Measurements from ENCODE around the gene LAMTOR1.

The LAMTOR1 gene

DNA sequence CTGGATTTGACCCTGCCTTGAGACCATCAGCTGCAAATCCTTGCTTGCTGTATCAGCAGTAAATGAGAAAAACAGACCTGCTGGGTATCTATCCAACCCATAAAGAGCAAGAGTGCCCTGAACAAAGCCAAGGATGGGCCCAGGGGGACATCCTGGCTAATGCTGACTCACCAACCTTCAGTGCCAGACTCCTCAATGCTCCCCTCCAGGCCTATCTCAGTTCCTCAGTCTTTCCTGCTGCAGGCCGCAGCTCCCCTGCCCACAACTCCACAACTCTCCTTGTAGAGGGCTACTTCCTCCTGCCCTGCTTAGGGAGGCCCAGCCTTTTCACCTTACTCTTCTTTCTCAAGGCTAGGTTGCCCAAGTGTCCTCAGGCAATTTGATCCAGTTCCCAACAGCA is 2.6 kb downstream of the LAMTOR1 start:
- no peak overlapping the region for H3K27ac ChIP-seq (ENCODE audit: low read depth, low read length)
- no peaks in the 10 kb centered on the region for H3K9me3 ChIP-seq (ENCODE audit: control insufficient read depth, insufficient read depth, low read depth, low read length)
- peaks cover 14% of the 10 kb centered on the region for H3K4me1 ChIP-seq (ENCODE audit: control insufficient read depth, insufficient read depth, low read length)
- H3K4me3 ChIP-seq (ENCODE audit: low read depth, low read length) = no peak overlapping the region
- H3K36me3 ChIP-seq (ENCODE audit: control insufficient read depth, insufficient read depth, low read length) = peaks cover 51% of the 10 kb centered on the region
- H3K27me3 ChIP-seq (ENCODE audit: control insufficient read depth, insufficient read depth, low read length) = no peaks in the 10 kb centered on the region
- H3K9ac ChIP-seq (ENCODE audit: low read length) = peak overlapping the region; percentile 6

DNA sequence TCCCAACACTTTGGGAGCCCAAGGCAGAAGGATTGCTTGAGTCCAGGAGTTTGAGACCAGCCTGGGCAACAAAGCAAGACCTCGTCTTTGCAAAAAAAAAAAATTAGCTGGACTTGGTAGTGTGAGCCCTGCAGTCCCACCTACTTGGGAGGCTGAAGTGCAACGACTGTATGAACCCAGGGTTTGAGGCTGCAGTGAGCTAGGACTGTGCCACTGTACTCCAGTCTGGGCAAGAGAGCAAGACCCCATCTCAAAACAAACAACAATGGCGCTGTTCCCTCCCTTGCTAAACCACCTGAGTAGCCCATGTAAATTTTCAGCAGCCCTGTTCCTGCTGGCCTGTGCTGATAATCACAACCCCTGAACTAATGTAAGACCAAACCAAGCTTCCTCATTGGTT is 3.1 kb downstream of the LAMTOR1 start:
- no peaks in the 10 kb centered on the region for H3K9me3 ChIP-seq (ENCODE audit: control insufficient read depth, insufficient read depth, low read depth, low read length)
- H3K36me3 ChIP-seq (ENCODE audit: control insufficient read depth, insufficient read depth, low read length) = peaks cover 56% of the 10 kb centered on the region
- H3K4me1 ChIP-seq (ENCODE audit: control insufficient read depth, insufficient read depth, low read length) = peaks cover 14% of the 10 kb centered on the region
- no peak overlapping the region for H3K4me3 ChIP-seq (ENCODE audit: low read depth, low read length)
- no peak overlapping the region for H3K27ac ChIP-seq (ENCODE audit: low read depth, low read length)
- peak overlapping the region; percentile 6 for H3K9ac ChIP-seq (ENCODE audit: low read length)
- no peaks in the 10 kb centered on the region for H3K27me3 ChIP-seq (ENCODE audit: control insufficient read depth, insufficient read depth, low read length)

GRCh38 chr11:72098741-72099140 is 4.4 kb downstream of the LAMTOR1 start:
- Histone ChIP-seq H3K27ac (ENCODE audit: low read depth, low read length) (no peak overlapping the region), H3K4me3 (ENCODE audit: low read depth, low read length) (no peak overlapping the region), H3K27me3 (ENCODE audit: control insufficient read depth, insufficient read depth, low read length) (no peaks in the 10 kb centered on the region), H3K4me1 (ENCODE audit: control insufficient read depth, insufficient read depth, low read length) (peaks cover 11% of the 10 kb centered on the region), H3K36me3 (ENCODE audit: control insufficient read depth, insufficient read depth, low read length) (peaks cover 65% of the 10 kb centered on the region), H3K9me3 (ENCODE audit: control insufficient read depth, insufficient read depth, low read depth, low read length) (no peaks in the 10 kb centered on the region), H3K9ac (ENCODE audit: low read length) (no peak overlapping the region)

DNA sequence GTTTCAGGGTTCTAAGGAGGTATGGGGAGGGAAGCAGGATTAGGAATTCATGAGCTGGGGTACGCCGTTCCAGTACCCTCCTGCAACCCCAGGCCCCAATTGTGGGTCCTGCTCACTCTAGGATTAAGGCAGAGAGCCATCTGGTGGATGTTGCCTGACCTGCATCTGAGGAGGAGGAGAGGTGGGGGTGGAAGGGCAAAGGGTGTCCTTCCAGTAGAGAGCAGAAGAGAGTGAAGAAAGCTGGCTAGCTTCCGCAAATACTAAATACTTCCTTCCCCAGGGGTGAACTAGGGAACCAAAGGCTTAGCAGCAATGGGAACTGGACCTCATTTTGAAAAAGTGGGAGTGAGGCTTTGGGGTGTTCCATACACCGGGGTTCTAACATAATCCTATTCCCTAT is 11.8 kb downstream of the LAMTOR1 start:
- H3K4me1 ChIP-seq (ENCODE audit: control insufficient read depth, insufficient read depth, low read length) = peaks cover 4% of the 10 kb centered on the region; the same call in 1 of the 2 replicates
- peaks cover 34% of the 10 kb centered on the region for H3K36me3 ChIP-seq (ENCODE audit: control insufficient read depth, insufficient read depth, low read length)
- H3K27me3 ChIP-seq (ENCODE audit: control insufficient read depth, insufficient read depth, low read length) = no peaks in the 10 kb centered on the region
- H3K9ac ChIP-seq (ENCODE audit: low read length) = no peak overlapping the region
- no peak overlapping the region for H3K27ac ChIP-seq (ENCODE audit: low read depth, low read length)
- H3K9me3 ChIP-seq (ENCODE audit: control insufficient read depth, insufficient read depth, low read depth, low read length) = no peaks in the 10 kb centered on the region
- H3K4me3 ChIP-seq (ENCODE audit: low read depth, low read length) = no peak overlapping the region

DNA sequence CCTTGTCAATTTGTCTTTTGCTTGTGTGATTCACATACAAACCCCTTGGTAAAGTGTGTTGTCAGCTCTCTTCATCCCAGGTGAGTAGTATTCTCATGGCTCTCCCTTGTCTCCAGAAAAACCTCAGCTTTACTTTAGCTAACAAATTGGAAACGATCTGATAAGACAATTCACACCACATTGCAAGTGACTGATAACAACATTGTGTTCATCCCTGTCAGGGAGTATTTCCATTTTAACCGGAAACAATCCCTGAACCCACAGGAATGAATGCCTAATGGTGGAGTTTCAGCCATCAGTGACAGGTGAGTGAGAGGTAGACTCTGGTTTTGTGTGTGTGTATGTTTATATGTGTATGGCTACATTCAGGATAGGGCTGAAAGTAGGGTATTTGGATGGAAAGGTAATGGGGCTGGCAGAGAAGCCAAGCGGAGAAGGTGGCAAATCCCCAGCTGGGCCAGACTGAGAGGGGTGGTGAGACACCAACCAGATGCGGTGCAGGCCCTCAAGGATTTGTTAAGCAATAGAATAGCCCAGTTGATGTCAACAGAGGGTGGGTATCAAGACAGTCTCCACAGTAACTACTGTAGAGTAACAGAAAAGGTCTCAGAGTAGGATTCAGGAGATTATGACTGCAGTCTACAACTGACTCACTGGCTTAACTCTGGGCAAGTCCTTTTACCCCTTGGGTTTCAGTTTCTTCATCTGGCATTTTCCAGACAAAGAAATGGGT is 14.9 kb downstream of the LAMTOR1 start:
- no peak overlapping the region for H3K9ac ChIP-seq (ENCODE audit: low read length)
- H3K4me1 ChIP-seq (ENCODE audit: control insufficient read depth, insufficient read depth, low read length) = peaks cover 4% of the 10 kb centered on the region; the same call in 1 of the 2 replicates

DNA sequence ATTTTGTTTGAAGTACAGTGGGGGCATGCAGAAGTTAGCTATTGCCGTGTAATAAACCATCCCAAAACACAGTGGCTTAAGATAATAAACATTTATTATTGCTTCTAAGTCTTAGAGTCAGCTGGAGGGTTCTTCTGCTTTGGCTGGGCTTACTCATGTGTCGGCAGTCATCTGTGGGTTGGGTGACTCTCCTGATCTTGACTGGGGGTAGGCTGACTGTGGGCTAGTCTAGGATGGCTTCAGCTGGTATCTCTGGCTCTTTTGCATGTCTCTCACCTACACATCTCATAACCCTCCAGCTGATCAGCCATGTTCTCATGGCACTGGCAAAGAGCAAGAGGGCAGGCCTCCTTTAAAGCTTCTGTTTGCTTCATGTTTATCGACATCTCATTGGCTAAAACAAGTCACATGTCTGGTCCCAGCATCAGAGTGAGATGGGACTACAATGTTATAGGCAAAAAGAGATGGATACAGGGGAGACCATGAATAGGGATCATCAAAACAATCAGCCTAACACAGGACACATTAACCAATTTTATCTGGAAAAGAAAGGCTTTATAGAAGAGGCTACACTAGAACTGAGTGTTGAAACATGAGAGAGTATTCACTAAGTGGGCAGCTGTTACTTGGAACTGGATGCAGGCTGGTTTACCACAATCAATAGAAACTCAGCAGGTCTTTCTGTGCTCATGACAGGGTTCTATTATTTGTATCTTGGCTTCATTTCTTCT is 17.3 kb downstream of the LAMTOR1 start:
- no peak overlapping the region for H3K4me3 ChIP-seq (ENCODE audit: low read depth, low read length)
- H3K9me3 ChIP-seq (ENCODE audit: control insufficient read depth, insufficient read depth, low read depth, low read length) = no peaks in the 10 kb centered on the region
- no peak overlapping the region for H3K9ac ChIP-seq (ENCODE audit: low read length)
- 0 out of 2 replicates have a peak, but pooled peaks cover 8% of the 10 kb centered on the region for H3K4me1 ChIP-seq (ENCODE audit: control insufficient read depth, insufficient read depth, low read length)
- no peaks in the 10 kb centered on the region for H3K27me3 ChIP-seq (ENCODE audit: control insufficient read depth, insufficient read depth, low read length)
- H3K36me3 ChIP-seq (ENCODE audit: control insufficient read depth, insufficient read depth, low read length) = peaks cover 18% of the 10 kb centered on the region; the same call in 1 of the 2 replicates
- no peak overlapping the region for H3K27ac ChIP-seq (ENCODE audit: low read depth, low read length)

More for the DNA sequence above, 14.9 kb downstream of the LAMTOR1 start:
- Histone ChIP-seq H3K36me3 (ENCODE audit: control insufficient read depth, insufficient read depth, low read length) (peaks cover 18% of the 10 kb centered on the region; the same call in 1 of the 2 replicates), H3K27me3 (ENCODE audit: control insufficient read depth, insufficient read depth, low read length) (no peaks in the 10 kb centered on the region), H3K9me3 (ENCODE audit: control insufficient read depth, insufficient read depth, low read depth, low read length) (no peaks in the 10 kb centered on the region), H3K4me3 (ENCODE audit: low read depth, low read length) (no peak overlapping the region), H3K27ac (ENCODE audit: low read depth, low read length) (no peak overlapping the region)

DNA sequence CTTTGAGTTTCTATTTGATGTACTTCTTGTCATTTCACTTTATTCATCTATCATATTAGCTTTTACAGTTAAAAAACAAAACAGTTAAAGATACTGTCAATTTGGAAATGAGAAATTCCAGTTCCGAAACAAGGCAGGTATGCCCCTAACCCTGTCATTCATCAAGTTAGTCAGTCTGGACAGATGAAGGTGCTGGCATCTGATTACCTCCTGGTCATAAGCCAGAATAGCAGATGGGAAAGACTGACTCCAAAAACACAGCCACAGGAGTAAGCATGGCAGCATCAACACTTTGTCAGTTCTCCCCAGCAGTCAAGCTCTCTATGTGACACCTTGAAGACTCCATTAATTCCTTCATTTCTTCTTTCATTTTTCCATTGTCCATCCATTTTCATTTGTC is 18.1 kb downstream of the LAMTOR1 start:
- H3K27ac ChIP-seq (ENCODE audit: low read depth, low read length) = no peak overlapping the region
- H3K9ac ChIP-seq (ENCODE audit: low read length) = no peak overlapping the region

GRCh38 chr11:72084076-72084475 is 19.0 kb downstream of the LAMTOR1 start:
- Histone ChIP-seq H3K9ac (ENCODE audit: low read length) (no peak overlapping the region), H3K4me1 (ENCODE audit: control insufficient read depth, insufficient read depth, low read length) (0 out of 2 replicates have a peak, but pooled peaks cover 8% of the 10 kb centered on the region), H3K4me3 (ENCODE audit: low read depth, low read length) (no peak overlapping the region), H3K27ac (ENCODE audit: low read depth, low read length) (no peak overlapping the region), H3K27me3 (ENCODE audit: control insufficient read depth, insufficient read depth, low read length) (no peaks in the 10 kb centered on the region), H3K9me3 (ENCODE audit: control insufficient read depth, insufficient read depth, low read depth, low read length) (no peaks in the 10 kb centered on the region), H3K36me3 (ENCODE audit: control insufficient read depth, insufficient read depth, low read length) (peaks cover 11% of the 10 kb centered on the region; the same call in 1 of the 2 replicates)

More for the DNA sequence above, 18.1 kb downstream of the LAMTOR1 start:
- H3K4me1 ChIP-seq (ENCODE audit: control insufficient read depth, insufficient read depth, low read length) = 0 out of 2 replicates have a peak, but pooled peaks cover 8% of the 10 kb centered on the region
- H3K36me3 ChIP-seq (ENCODE audit: control insufficient read depth, insufficient read depth, low read length) = peaks cover 15% of the 10 kb centered on the region; the same call in 1 of the 2 replicates
- H3K9me3 ChIP-seq (ENCODE audit: control insufficient read depth, insufficient read depth, low read depth, low read length) = no peaks in the 10 kb centered on the region
- no peak overlapping the region for H3K4me3 ChIP-seq (ENCODE audit: low read depth, low read length)
- no peaks in the 10 kb centered on the region for H3K27me3 ChIP-seq (ENCODE audit: control insufficient read depth, insufficient read depth, low read length)

GRCh38 chr11:72083414-72083813 is 19.7 kb downstream of the LAMTOR1 start:
- no peaks in the 10 kb centered on the region for H3K9me3 ChIP-seq (ENCODE audit: control insufficient read depth, insufficient read depth, low read depth, low read length)
- no peaks in the 10 kb centered on the region for H3K27me3 ChIP-seq (ENCODE audit: control insufficient read depth, insufficient read depth, low read length)
- H3K9ac ChIP-seq (ENCODE audit: low read length) = no peak overlapping the region
- peaks cover 5% of the 10 kb centered on the region; the same call in 1 of the 2 replicates for H3K36me3 ChIP-seq (ENCODE audit: control insufficient read depth, insufficient read depth, low read length)
- no peak overlapping the region for H3K27ac ChIP-seq (ENCODE audit: low read depth, low read length)
- peaks cover 12% of the 10 kb centered on the region; the same call in 1 of the 2 replicates for H3K4me1 ChIP-seq (ENCODE audit: control insufficient read depth, insufficient read depth, low read length)
- H3K4me3 ChIP-seq (ENCODE audit: low read depth, low read length) = no peak overlapping the region

DNA sequence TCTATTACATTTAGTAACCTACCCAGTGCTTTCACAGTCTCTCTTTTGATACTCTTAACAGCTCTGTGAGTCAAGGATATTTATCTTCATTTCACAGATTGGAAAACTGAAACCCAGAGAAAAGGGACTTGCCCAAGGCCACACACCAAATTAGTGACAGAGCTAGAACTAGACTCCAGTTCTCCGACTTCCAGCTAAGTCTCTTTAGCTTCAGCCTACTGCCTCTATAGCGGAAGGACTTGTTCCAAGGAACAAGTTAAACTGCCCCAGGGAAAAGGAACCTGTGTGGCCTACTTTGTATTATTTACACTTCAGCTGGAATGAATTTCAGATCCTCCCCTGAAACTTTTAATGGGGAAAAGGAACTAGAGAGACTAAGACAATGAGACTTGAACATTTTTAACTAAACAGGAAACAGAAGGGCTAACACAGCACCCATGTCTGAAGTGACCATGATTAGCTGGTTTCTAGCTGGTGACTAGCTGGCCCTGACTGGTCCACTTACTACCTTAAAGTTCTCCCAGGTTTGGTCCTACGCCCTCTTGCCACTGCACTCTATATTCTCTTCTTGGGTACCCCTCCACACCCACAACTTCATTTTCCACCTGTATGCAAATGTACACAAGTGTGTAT is 21.2 kb downstream of the LAMTOR1 start:
- Histone ChIP-seq H3K36me3 (ENCODE audit: control insufficient read depth, insufficient read depth, low read length) (no peaks in the 10 kb centered on the region), H3K9me3 (ENCODE audit: control insufficient read depth, insufficient read depth, low read depth, low read length) (no peaks in the 10 kb centered on the region), H3K27me3 (ENCODE audit: control insufficient read depth, insufficient read depth, low read length) (no peaks in the 10 kb centered on the region), H3K27ac (ENCODE audit: low read depth, low read length) (no peak overlapping the region; the same call in 1 of the 2 replicates), H3K9ac (ENCODE audit: low read length) (no peak overlapping the region), H3K4me3 (ENCODE audit: low read depth, low read length) (no peak overlapping the region), H3K4me1 (ENCODE audit: control insufficient read depth, insufficient read depth, low read length) (peaks cover 12% of the 10 kb centered on the region; the same call in 1 of the 2 replicates)
